HG02610 (cell line): ENCODE data around the gene ABO.
"Not testable (repeated sequence)": the region's sequence is repeated elsewhere in the genome, so short reads cannot be mapped to it uniquely, and the experiment has no call there.

Source experiments
- ATAC-seq: cut with Tn5 transposase; IDR thresholded peaks from one replicate; pipeline ENCODE4 v1.9.1; 2021; ENCODE audit warnings: mild to moderate bottlenecking, moderate library complexity; ENCODE audit not compliant: unreplicated experiment

ABO gene

DNA sequence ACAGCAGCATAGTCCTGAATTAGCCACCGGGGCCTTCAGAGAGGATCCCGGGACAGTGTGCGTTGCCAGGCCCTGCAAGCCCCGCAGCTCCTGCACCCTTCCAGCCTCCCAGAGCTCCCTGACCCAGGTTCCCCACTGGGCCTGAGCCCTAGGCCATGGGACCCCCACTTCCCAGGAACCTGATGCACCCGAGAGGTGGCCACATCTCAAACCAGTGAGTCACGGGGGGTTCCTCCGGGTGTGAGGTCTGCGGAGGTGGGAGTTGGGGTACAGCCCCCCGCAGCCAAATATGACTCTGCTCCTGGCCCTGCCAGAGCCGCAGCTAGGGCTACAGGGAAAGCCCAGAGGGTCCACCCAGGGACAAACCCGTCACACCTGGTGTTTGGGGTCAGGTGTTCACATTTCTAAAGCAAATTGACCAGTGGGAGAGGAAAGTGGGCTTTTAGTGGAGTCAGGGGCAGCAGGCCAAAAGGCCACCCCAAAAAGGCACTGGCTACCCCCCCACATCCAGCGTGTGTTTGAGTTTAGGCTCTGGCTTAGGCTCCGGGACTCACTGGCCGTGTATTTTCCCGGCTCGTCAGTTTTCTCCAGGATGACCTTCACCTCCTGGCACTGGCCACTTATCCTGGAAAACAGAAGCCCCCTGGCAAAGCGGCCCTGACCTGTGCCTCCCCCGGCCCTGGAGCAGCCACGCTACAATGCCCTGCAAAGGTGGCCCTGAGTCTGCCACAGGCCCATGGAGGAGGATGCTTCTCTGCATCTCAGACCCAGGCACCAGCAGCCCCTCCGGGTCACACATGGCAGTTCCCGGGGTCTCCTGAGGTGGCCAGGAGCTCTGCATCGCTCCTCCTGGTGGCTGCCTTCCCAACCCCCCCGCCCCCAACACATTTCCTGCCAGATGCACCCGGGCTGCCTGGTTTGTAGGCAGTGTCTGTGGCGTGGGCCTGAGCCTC, 48.5 kb downstream of the ABO start:
- ATAC-seq, result no peak

DNA sequence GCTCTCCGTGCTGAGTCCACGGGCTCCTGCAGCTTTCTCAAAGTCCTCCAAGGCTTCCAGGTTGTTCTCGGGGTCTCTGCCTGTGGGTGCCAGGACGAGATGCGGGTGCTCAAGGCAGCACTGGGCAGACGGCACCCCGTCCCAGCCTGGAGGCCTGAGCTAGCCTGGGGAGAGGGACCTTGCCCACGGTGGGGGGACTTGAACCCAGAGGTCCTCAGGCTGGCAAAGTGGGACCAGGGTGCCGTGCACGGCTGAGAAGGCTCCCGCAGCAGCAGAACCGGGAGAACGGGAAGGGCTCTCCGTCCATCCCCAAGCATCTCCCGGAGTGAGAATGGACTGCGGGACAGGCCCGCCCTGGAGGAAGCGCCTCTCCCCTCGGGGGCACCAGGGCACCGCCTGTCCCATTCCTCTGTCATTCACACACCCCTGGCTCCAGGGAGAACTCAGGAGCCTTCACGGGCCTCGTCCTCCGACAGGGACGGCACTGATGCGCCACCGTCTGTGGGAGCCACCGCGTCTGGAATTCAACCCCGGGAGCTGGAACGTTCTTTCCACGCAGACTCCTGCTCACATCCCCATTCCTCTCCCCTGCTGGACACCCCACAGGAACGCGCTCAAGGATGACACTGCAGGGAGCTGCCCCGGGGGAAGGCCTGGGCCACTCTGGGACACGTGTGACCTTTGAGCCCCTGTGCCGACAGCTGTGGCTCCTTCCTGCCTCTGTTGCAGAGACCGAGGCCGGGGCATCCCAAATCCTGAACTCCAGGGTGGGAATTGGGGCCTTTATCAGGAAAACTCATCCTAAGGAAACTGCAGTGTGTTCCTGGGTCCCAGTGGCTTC, 49.6 kb downstream of the ABO start:
- ATAC-seq, result no peak

DNA sequence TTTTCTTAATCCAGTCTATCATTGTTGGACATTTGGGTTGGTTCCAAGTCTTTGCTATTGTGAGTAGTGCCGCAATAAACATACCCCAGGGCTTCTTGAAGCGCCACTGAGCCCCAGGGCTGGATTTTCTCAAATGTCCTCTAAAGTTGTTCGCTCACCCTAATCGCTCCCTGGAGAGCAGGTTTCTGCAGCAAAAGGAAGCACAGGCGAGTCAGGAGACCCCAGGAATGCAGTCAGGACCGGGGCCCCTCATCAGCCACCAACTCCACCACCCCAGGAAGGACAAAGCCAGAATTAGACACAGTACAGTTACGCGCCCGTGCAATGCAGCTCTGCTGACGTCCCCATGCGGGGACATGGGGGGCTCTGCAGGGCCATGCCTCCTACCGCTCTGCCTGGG, 50.2 kb downstream of the ABO start:
- no peak for ATAC-seq

DNA sequence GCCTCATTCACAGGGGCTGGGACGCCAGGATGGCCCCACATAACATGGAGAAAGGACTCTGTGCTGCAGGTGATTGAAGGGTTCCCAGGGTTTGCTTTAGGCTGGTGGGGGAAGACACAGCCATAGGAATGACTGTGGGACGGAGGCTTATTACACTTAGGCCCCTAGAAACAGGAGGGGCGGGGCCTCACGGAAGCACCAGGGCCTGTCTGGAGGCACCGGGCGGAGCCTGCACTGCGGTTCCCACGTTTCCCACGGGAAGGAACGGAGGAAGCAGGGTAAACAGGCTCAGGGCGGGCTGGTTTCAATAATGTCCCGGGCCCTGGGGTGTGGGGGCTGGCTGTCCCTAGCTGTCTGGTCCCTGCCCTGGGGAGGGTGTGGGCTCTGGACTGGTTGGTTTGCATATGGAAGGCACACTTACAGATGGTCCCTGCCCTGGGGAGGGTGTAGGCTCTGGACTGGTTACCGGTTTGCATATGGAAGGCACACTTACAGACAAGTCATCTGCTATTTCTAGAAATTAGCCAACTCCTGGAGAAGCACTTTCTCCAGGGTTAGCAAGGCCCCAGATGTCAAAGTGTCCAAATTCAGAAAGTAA, 51.7 kb downstream of the ABO start:
- ATAC-seq, result not testable (repeated sequence)

GRCh38 chr9:133221994-133222393, 53.0 kb downstream of the ABO start:
- ATAC-seq, result not testable (repeated sequence)

DNA sequence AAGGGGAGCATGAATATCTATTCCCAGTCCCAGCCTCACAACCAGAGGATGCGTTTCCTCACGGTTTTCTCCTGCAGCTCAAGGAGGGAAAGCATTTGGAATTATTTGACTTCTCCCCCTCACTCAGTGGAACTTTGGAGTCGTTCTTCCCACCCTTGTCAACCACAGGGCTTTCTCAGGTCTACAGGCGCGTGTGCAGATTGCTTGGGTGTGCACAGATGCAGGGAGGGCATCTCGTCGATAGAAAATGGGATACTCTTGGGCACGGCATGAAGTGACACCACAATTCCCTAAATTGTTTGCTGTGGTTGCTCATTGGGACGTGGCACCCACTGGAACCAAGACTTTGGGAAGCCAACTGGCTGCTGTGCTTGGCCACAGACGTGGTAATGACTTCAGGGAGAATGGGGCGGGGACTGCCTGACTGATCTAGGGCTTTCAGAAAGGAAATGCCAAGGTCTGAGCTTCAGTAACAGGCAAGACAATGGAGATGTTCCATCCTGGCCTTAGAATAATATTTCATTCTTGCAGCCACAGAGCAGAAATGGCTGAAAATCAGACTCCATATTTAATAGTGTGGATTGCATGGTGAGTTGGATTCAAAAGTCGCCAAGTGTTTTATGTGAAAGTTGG, 53.7 kb downstream of the ABO start:
- ATAC-seq, result no peak

DNA sequence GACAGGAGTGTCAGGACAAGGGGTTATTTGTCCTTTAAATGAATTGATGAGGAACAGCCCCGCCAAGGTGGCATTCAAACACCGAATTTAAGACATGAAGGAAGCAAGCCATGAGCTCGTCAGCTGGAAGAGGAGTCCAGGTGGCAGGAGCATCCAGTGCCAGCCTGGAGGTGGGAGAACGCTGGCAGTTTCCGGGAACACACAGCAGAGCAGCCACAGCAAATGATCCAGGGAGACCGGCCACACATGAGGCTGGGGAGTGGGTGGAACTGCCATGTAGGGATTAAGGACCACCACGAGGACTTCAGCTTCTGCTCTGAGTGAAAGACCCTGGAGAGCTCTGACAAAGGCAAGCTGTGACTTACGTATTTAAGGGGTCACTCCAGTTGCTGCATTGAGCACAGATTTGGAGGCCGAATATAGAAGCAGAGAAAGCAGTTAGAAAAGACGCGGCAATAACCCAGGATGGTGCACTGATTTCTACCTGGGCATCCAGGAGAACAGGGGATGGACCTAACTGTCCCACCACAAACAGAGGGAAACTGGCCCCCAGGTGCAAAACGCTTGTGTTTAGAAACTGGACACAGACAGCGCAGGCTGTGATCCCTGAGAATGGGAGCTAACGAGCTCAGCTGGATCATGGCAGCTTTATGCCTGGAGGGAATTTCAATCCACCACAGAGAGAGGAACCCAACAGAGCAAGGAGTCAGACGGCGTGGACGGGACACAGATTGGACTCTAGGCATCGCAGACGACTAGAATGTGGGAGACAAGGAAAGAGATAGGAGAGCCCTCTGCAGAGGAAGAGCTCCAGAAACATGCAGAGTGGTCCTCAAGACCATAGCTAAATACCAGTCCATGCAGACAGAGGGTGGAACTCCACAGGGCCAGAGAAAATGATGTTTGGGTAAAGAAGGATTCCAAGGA, 56.7 kb downstream of the ABO start:
- not testable (repeated sequence) for ATAC-seq

DNA sequence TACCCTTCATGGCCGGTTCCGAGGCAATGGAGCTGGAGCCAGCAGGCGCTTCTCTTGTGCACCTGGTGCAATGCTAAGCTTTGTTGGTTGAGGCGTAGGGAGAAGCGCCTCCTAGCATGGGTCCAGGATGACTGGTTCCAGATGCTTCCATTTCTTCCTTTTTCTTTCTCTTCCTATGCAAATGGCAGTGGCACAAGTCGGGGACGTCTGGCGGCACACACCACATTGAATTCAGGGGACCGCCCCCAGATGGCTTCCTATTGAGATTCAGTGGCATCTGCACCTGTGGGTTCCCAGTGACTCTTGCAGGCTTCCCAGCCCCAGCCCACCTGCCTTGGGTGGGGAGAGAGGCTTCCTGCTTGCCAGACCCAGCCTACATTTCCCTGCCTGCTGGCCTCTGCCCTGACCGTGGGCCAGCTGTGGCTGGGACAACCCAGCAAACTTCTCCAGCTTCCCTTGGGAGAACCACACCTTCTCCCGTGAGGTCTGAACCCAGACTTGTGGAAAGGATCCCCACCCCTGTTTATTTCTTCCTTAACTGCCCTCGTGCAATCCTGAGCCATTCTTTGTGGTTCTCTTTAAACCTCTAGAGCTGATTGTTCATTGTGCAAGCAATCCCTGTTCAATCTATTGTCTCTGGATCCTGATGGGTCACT, 57.5 kb downstream of the ABO start:
- ATAC-seq, result not testable (repeated sequence)

DNA sequence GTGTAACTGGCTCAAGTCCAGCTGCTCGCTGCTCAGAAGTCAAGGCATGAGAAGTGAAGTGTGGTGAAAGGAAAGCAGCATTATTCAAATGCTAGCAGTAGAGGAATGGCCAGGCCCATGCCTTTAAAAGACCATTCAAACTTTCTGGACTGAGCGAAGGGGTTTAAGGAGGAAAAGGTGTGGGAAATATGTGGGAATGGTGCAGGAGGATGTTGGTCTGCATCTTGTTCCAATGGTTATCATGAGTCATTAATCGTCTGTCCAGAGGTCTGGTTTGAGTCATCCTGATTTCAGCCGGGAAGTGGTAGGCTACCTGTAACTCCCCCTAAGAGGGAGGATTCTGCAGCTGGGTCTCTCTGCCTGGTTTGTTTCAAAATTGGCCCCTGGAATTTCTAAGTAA, 60.7 kb downstream of the ABO start:
- ATAC-seq, result not testable (repeated sequence)

DNA sequence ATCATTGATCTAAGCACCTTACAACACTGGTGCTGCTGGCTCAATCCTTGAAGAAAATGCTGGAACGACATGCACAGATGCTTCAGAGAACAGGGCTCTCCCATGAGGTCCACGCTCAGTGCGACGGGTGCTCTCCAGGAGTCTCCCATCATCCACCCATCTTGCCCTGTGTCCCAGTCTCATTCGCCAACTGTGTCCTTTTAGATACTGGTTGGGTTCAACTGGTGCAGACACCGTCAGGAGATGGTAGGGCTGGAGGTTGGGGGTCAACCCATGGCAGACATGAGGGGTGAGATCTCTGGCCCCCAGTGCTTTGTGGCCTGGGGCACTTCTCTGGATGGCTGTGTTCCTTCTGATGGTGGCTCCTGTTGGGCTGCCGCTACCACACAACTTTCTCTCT, 64.4 kb downstream of the ABO start:
- no peak for ATAC-seq

DNA sequence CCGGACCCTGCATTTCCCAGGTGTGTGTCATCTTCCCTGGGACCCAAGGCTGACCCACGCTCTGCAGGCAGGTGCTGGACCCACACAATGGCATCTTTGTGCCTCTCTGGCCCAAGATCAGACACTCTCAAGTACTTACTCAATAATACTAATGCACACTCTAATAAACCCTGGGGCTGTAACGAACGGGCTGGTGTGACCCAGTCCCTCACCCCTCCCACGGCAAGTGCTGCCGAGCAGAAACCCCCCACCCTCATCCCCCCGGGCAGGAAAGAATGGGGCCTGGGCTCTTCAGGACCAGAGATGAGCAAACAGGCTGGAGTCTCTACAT, 64.8 kb downstream of the ABO start:
- ATAC-seq, result no peak

DNA sequence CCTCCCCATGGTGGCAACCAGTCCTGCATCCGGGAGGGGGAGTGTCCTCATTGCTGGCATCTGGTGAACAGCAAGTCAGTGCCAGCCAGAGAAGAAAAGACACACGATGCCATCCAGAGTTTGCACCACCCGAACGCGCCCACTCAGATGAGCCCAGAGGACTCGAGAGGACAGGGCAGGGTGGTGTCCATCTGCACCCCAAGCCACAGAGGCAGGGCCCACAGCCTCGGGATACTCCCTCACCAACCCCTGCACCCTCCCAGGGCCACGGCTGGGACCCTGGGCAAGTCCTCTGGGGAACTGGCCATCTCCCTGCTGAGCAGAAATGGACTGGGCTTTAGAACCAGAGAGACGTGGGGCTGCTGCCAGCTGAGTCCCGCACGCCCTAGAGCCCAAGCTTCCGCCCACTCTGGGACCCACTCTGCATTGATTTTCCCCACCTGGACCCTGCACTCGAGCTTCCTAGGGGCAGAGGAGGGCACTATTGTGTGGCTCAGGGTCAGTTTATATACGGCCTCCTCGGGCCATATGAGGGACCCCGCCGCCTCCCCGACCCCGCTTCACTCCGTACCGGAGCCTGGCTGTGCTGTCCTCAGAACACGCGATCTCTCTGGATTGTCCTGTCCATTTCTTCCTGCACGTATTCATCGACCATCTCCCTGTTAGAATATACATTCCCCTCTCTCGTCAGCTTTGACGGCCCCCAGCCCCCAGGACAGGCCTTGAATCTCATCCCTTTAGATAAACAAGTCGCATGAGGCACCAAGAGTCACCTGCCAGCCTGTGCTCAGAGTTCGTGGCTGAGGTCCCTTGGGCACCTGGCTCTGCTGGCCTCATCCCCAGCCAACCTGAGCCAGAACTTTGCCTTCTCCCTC, 65.4 kb downstream of the ABO start:
- ATAC-seq, result not testable (repeated sequence)

DNA sequence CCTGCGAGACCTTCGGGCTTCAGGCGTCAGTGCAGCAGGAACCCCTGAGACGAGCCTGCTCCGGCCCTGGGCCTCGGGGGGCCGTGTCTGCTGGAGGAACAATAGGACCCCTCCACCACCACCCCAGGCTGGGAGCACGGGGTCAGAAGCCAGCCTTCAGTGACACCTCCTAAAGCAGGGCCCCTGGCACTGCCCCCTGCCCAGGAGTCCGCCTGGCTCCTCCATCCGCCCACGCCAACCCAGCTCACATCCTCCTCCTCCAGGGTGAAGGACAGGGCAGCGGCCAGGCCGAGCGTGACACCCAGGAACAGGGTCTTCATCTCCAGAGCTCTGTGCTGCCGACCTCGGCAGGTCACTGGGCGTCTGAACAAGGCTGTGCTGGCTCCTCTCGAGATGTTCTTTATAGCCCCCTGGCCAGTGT, 66.1 kb downstream of the ABO start, which contains the start of gene OBP2B:
Gene OBP2B (minus strand): TSS at position 371 of the 421 bp plus-strand sequence. CDS start 51 bp downstream, at position 320.
- ATAC-seq, result not testable (repeated sequence)

- ATAC-seq, result not testable (repeated sequence)
Measured at GRCh38 chr9:133208171-133208879, 66.7 kb downstream of the ABO start.

DNA sequence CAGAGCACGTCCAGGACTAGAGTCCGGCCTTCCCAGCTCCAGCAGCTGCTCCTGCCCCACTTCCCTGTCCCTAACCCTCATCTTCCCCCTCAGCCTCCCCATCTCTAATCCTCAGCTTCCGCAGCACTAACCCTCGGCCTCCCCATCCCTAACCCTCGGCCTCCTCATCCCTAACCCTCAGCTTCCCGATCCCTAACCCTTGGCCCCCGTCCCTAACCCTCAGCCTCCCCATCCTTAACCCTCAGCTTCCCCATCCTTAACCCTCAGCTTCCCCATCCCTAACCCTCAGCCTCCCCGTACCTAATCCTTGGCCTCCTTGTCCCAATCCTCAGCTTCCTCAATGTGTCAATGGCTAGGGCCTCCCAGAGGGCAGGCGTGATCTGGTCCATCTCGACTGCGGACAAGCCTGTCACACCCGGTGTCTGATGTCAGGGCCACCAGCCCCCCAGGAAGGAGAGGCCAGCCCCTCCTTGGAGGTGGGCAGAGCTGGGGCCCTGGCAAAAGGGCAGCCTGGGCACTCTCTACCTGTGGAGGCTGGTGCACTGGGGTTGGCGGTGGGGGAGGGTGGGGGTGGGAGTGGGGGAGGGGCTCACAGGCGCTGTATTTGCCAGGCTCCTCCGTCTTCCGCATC, 67.3 kb downstream of the ABO start:
- ATAC-seq, result no peak

GRCh38 chr9:133207021-133207531, 67.9 kb downstream of the ABO start:
- ATAC-seq, result no peak
